AG04450 (cell line): ENCODE data around the gene JUNB. TPM values are rescaled to one million over a fixed set of nuclear protein-coding genes. Genes with fewer than 3 reads are reported as not detected.

Experiments used
- CTCF ChIA-PET: fragments of 300-600, 350-600 bp; formaldehyde crosslinking; extraction: SDS; loops from one replicate; lab custom pipeline; 2022; ENCODE audit warnings: antibody characterized with exemption, inconsistent platforms; lab: Charles Lee
- POLR2A ChIA-PET: fragments of 350-600 bp; formaldehyde crosslinking; extraction: SDS; loops from one replicate; lab custom pipeline; 2021; ENCODE audit warnings: antibody characterized with exemption, inconsistent platforms; lab: Yijun Ruan, JAX
- DNase-seq: peaks from one replicate; pipeline ENCODE4 v3.0.0-alpha.2; 2011; ENCODE audit warnings: low read depth, low spot score
- H3K27ac ChIP-seq: one replicate; pipeline ENCODE4 v1.5.1; 2012; ENCODE audit warnings: low read depth, low read length, control low read depth
- H3K27me3 ChIP-seq: one replicate; pipeline ENCODE4 v1.6.0; 2012; ENCODE audit warnings: low read length; ENCODE audit not compliant: control insufficient read depth, insufficient read depth
- H3K4me3 ChIP-seq: 2 replicates; pipeline ENCODE4 v1.5.1; 2011; ENCODE audit warnings: mild to moderate bottlenecking, low read depth, low read length, control low read depth
- H3K9me3 ChIP-seq: 2 replicates; pipeline ENCODE4 v1.5.1; 2012; ENCODE audit warnings: low read length; ENCODE audit not compliant: control insufficient read depth, insufficient read depth
- CTCF ChIP-seq: IDR thresholded peaks from 2 replicates; pipeline ENCODE4 v1.5.1; 2011; ENCODE audit warnings: low read depth, low read length, control low read depth, inconsistent platforms
- polyA plus RNA-seq: library from polyadenylated mRNA; depleted of rRNA; stranded (reverse); fragments of >200 nt; gene quantifications from 2 replicates; pipeline ENCODE4 v1.2.3, GENCODE V29; 2011

Gene JUNB
- polyA plus RNA-seq, 1 experiment = 24.1 TPM

GRCh38 chr19:12756150-12756883, 35.0 kb upstream of the JUNB start:
- no peaks in the 10 kb centered on the region; the same call in 1 of the 2 replicates for H3K9me3 ChIP-seq
- H3K27ac ChIP-seq = no peak overlapping the region
- TF ChIP-seq CTCF = no peak
- no peak for DNase-seq
- peaks cover 10% of the 10 kb centered on the region for H3K27me3 ChIP-seq
- POLR2A ChIA-PET = interaction anchor here (0.6 to 0.9 kb wide), 2 partner anchors 9 to 16 kb away, joined by 3 read pairs; no protein-coding TSS in a partner anchor
- CTCF ChIA-PET = interaction anchor here (1.6 to 5.1 kb wide), 4 partner anchors 10 to 41 kb away, joined by 3 to 52 read pairs (median 28); no protein-coding TSS in a partner anchor
- no peak overlapping the region for H3K4me3 ChIP-seq

- CTCF ChIA-PET = interaction anchor here (0.6 to 11.9 kb wide), 32 partner anchors 8 to 1082 kb away, joined by 3 to 247 read pairs (median 4); partner anchors contain the start of genes GET3 and RNASEH2A
These were observed 33.6 kb upstream of the JUNB start for GRCh38 chr19:12757544-12758274.

DNA sequence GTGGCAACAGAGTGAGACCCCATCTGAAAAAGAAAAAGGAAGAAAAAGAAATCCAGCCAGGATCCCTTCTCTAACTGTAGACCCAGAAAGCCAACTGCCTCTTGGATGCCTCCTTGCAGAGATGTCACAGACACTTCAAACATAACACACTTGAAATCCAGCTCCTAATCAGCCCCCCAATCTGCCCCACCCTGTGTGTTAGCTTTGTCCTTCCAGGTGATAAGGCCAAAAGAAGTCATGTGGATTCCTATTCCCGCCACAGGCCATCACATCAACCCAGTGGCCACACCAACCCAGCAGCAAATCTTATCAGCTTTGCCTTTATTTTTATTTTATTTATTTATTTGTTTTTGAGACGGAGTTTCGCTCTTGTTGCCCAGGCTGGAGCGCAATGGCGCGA, 31.6 kb upstream of the JUNB start:
- DNase-seq = no peak
- peaks cover 6% of the 10 kb centered on the region for H3K9me3 ChIP-seq
- CTCF ChIA-PET = interaction anchor here (0.8 to 11.9 kb wide), 15 partner anchors 7 to 173 kb away, joined by 3 to 410 read pairs (median 6); partner anchors contain the start of genes GET3, JUNB, PRDX2 and THSD8
- H3K27ac ChIP-seq = no peak overlapping the region
- POLR2A ChIA-PET = no interaction called here
- no peak overlapping the region for H3K4me3 ChIP-seq
- H3K27me3 ChIP-seq = no peaks in the 10 kb centered on the region
- no peak for TF ChIP-seq CTCF

More at GRCh38 chr19:12757544-12758274, 33.6 kb upstream of the JUNB start:
- peak; percentile 76 for TF ChIP-seq CTCF
- Histone ChIP-seq H3K27ac (no peak overlapping the region), H3K27me3 (peaks cover 3% of the 10 kb centered on the region), H3K9me3 (no peaks in the 10 kb centered on the region; the same call in 1 of the 2 replicates), H3K4me3 (peak overlapping the region; percentile 53)
- DNase-seq = no peak
- POLR2A ChIA-PET = interaction anchor here (0.6 to 2.4 kb wide), 4 partner anchors 9 to 36 kb away, joined by 3 to 10 read pairs (median 3); partner anchors contain the start of genes JUNB and TRIR

GRCh38 chr19:12763100-12763499, 28.2 kb upstream of the JUNB start:
- DNase-seq = no peak
- no peak for TF ChIP-seq CTCF
- H3K27me3 ChIP-seq = no peaks in the 10 kb centered on the region
- no peak overlapping the region for H3K4me3 ChIP-seq
- H3K9me3 ChIP-seq = peaks cover 6% of the 10 kb centered on the region
- no peak overlapping the region for H3K27ac ChIP-seq
- ChIA-PET POLR2A (interaction anchor here (1.5 kb wide), 1 partner anchor 29 kb away, joined by 3 read pairs; no protein-coding TSS in a partner anchor), CTCF (interaction anchor here (0.7 to 11.9 kb wide), 5 partner anchors 35 to 202 kb away, joined by 3 to 410 read pairs (median 15); partner anchors contain the start of genes PRDX2 and THSD8)
